ENCODE data around the gene BTD.

BTD gene

DNA sequence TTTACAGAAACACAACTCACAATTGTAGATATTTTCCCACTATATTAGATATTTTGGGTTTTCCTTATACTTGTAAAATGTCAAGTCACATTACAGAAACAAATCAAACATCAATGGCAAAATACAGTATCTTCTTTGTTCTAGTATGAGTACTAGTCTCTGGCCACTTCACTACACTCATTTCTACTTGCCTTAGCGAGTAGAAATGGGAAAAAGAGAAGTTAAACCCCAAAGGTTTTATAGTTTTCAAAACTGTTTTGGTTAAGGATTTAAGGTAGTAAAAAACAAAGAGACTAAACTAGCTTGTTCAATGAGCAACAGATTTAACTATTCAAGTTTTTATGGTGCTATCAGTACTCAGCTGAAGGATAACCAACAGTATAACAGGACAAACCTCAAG lies 81.7 kb downstream of the BTD start:
- no peak overlapping the region for H3K4me3 ChIP-seq (ENCODE audit: low read depth, low read length)
- in situ Hi-C loops (cut with HindIII; ENCODE audit: low sequenced_read_pairs) = no loop called here
- no peak for DNase-seq (ENCODE audit: low read depth)
- TF ChIP-seq, protein P1, sequence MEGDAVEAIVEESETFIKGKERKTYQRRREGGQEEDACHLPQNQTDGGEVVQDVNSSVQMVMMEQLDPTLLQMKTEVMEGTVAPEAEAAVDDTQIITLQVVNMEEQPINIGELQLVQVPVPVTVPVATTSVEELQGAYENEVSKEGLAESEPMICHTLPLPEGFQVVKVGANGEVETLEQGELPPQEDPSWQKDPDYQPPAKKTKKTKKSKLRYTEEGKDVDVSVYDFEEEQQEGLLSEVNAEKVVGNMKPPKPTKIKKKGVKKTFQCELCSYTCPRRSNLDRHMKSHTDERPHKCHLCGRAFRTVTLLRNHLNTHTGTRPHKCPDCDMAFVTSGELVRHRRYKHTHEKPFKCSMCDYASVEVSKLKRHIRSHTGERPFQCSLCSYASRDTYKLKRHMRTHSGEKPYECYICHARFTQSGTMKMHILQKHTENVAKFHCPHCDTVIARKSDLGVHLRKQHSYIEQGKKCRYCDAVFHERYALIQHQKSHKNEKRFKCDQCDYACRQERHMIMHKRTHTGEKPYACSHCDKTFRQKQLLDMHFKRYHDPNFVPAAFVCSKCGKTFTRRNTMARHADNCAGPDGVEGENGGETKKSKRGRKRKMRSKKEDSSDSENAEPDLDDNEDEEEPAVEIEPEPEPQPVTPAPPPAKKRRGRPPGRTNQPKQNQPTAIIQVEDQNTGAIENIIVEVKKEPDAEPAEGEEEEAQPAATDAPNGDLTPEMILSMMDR (IDR thresholded peaks at IDR 0.05; ENCODE audit: low read depth, low read length, missing control alignments) = no peak

DNA sequence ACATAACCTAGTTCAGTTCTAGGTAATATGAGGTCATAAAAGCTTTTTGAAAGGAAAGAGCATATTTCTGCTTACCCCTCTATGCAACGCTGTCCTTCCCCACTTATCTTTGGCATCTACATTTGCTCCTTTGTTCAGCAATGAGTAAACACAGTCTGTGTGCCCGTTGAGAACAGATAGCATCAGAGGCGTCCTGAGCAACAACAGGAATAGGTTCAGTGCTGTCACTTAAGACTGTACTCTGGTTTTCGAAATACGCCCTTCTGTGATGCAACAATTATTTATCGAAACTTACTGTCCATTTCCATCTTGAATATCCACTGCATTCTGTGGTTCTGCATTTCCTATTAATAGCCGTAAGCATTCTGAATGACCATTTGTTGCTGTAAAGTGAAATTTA lies 84.4 kb downstream of the BTD start:
- in situ Hi-C loops (cut with HindIII; ENCODE audit: low sequenced_read_pairs) = no loop called here
- no peak for DNase-seq (ENCODE audit: low read depth)
- H3K4me3 ChIP-seq (ENCODE audit: low read depth, low read length) = no peak overlapping the region
- TF ChIP-seq, protein P1 (IDR thresholded peaks at IDR 0.05; ENCODE audit: low read depth, low read length, missing control alignments) = no peak

DNA sequence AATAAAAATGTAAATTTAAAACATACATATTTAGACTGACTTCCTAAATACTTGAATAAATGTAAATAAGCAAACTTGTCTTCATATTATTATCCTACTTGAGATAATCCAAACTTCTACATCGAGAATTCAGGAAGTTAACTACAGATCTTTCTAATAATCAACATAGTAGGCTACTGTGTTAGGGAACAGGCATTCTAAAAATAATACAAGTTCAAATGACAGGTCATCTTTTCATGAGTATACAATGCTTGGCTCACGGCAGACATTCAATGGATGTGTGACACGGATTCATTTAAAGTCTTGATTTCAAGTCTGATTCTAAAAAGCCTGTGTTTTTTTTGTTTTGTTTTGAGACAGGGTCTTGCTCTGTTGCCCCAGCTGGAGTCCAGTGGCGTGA lies 88.7 kb downstream of the BTD start:
- TF ChIP-seq, protein P1 (IDR thresholded peaks at IDR 0.05; ENCODE audit: low read depth, low read length, missing control alignments) = no peak
- H3K4me3 ChIP-seq (ENCODE audit: low read depth, low read length) = no peak overlapping the region
- in situ Hi-C loops (cut with HindIII; ENCODE audit: low sequenced_read_pairs) = no loop called here
- no peak for DNase-seq (ENCODE audit: low read depth)

DNA sequence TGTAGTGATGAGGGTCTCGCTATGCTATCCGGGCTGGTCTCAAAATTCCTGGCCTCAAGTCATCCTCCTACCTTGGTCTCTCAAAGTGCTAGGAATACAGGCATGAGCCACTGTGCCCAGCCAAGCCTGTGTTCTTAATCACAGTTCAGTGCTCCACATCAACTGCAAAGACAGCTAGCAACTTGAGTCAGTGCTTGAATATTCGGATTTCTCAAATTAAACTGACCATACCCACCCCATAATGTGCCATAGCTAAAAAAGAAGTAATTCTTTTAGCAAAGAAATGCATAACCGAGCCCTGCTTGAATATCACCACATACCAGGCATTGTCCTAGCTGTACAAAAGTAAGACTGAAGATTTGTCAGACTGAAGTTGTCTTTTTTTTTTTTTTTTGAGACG lies 89.2 kb downstream of the BTD start:
- H3K4me3 ChIP-seq (ENCODE audit: low read depth, low read length) = no peak overlapping the region
- in situ Hi-C loops (cut with HindIII; ENCODE audit: low sequenced_read_pairs) = no loop called here
- no peak for DNase-seq (ENCODE audit: low read depth)
- TF ChIP-seq, protein P1 (IDR thresholded peaks at IDR 0.05; ENCODE audit: low read depth, low read length, missing control alignments) = no peak

DNA sequence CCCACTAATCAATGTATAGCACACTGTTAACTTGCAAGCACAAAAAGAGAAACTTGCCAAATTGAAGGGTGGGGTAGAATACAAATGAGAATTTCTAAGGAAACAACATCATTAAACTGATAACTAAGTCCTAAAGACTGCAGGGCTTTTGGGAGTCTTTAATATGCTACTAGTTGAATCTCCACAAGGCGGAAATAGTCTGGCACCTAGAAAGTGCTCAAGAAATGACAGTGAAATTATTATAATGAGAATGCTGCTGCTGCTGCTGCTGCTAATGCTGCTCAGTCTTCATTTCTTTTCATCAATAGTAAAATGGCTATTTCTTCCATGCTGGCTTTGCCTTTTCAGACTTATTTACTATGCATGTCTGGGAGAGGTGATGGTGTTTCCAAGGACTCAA lies 91.8 kb downstream of the BTD start:
- DNase-seq (ENCODE audit: low read depth) = peak; percentile 22
- no peak overlapping the region for H3K4me3 ChIP-seq (ENCODE audit: low read depth, low read length)
- in situ Hi-C loops (cut with HindIII; ENCODE audit: low sequenced_read_pairs) = no loop called here
- TF ChIP-seq, protein P1 (IDR thresholded peaks at IDR 0.05; ENCODE audit: low read depth, low read length, missing control alignments) = peak; percentile 34

DNA sequence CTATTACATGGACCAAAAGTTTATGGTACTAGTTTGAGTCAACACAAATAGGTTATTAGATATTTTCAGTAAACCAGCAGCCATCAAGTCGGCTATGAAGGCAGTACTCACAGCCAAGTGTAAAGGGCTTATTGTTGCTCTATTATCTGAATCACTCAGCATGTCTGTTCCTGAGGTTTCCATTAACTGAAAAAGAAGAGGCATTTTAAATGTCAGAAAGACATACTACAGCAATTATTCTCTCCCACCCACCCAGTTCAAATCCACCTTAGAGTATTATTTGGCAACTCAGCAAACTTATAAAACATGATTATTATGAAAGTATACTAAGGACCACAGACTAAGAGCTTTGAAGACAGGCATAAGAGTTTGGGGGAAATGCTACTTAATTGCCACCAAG lies 93.1 kb downstream of the BTD start:
- TF ChIP-seq, protein P1 (IDR thresholded peaks at IDR 0.05; ENCODE audit: low read depth, low read length, missing control alignments) = no peak
- DNase-seq (ENCODE audit: low read depth) = no peak
- in situ Hi-C loops (cut with HindIII; ENCODE audit: low sequenced_read_pairs) = no loop called here

More for the DNA sequence above, 93.1 kb downstream of the BTD start:
- H3K4me3 ChIP-seq (ENCODE audit: low read depth, low read length) = no peak overlapping the region

All from astrocyte of the cerebellum (primary cell).